MG63 (cell line): ENCODE measurements around the gene MARCHF11. TPM values are rescaled to one million over a fixed set of nuclear protein-coding genes. Genes with fewer than 3 reads are reported as not detected.

Source experiments
- DNase-seq: peaks from one replicate; pipeline ENCODE4 v3.0.0-alpha.2; 2020
- H3K27me3 ChIP-seq: fragments of 250-450 bp; sonication (Bioruptor Pico); 2 replicates; pipeline ENCODE4 v1.5.1; 2020; ENCODE audit warnings: mild to moderate bottlenecking, moderate library complexity
- H3K36me3 ChIP-seq: fragments of 250-450 bp; sonication (Bioruptor Pico); 2 replicates; pipeline ENCODE4 v1.5.1; 2020; ENCODE audit warnings: mild to moderate bottlenecking, moderate library complexity
- H3K4me3 ChIP-seq: fragments of 250-450 bp; sonication (Bioruptor Pico); 2 replicates; pipeline ENCODE4 v1.5.1; 2020; ENCODE audit warnings: mild to moderate bottlenecking, moderate library complexity
- H3K9me3 ChIP-seq: fragments of 250-450 bp; sonication (Bioruptor Pico); 2 replicates; pipeline ENCODE4 v1.5.1; 2020; ENCODE audit warnings: mild to moderate bottlenecking, moderate library complexity
- total RNA-seq: library from RNA; depleted of rRNA; stranded (reverse); fragments of >200 nt; shearing (Covaris generic); gene quantifications from 2 replicates; pipeline ENCODE4 v1.2.3, GENCODE V29; 2014; ENCODE audit warnings: low replicate concordance

The MARCHF11 gene
- total RNA-seq, 1 experiment from 2014 or later, result not detected

DNA sequence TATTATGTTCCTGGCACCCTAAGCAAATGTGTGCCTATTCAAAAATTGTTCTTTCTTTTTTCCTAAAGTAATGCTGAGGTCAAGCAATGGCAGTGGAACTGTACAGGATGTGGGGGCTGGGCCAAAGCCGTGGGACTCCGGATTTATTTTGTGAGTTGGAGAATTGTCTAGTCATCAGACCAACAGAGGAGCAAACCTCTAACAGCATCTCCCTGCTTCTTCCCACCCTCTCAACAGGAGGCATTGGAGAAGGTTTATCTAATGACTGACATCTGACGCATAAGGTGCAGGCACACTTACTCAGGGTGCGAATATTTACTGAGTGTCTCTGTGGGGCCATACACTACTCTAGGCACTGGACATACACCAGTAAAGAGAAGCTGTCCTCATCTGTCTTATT, 38.6 kb downstream of the MARCHF11 start:
- H3K9me3 ChIP-seq, result peaks cover 5% of the 10 kb centered on the region; the same call in 1 of the 2 replicates
- H3K4me3 ChIP-seq, result no peak overlapping the region
- H3K36me3 ChIP-seq, result no peaks in the 10 kb centered on the region
- DNase-seq, result no peak
- no peaks in the 10 kb centered on the region for H3K27me3 ChIP-seq

DNA sequence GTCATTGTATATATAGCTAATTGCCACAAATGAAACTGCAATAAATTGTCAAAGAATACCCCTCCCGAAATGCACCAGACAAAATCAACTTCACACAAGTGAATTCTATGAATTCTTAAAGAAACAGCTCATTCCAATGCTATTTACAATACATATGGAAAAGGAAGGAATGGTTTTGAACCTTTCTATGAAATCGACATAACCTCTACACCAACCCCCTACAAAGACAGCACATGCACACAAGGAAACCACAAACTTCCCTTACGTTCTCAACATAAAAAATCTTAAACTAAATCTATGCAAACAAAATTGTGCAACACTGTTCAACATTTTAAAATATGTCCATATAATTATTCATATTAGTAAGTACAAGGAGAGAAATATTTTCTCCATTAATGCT, 39.2 kb downstream of the MARCHF11 start:
- Histone ChIP-seq H3K9me3 (peaks cover 5% of the 10 kb centered on the region; the same call in 1 of the 2 replicates), H3K27me3 (no peaks in the 10 kb centered on the region), H3K36me3 (no peaks in the 10 kb centered on the region), H3K4me3 (no peak overlapping the region)
- no peak for DNase-seq

DNA sequence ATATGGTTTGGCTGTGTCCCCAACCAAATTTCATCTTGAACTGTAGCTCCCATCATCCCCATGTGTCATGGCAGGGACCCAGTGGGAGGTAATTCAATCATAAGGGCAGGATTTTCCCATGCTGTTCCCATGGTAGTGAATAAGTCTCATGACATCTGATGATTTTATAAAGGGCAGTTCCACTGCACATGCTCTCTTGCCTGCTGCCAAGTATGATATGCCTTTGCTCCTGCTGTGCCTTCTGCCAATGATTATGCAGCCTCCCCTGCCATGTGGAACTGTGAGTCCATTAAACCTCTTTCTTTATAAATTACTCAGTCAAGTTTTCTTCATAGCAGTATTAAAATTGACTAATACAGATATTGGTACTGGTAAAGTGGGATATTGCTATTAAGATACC, 42.4 kb downstream of the MARCHF11 start:
- peaks cover 5% of the 10 kb centered on the region; the same call in 1 of the 2 replicates for H3K9me3 ChIP-seq
- H3K4me3 ChIP-seq, result no peak overlapping the region
- H3K36me3 ChIP-seq, result no peaks in the 10 kb centered on the region
- DNase-seq, result no peak
- H3K27me3 ChIP-seq, result no peaks in the 10 kb centered on the region

DNA sequence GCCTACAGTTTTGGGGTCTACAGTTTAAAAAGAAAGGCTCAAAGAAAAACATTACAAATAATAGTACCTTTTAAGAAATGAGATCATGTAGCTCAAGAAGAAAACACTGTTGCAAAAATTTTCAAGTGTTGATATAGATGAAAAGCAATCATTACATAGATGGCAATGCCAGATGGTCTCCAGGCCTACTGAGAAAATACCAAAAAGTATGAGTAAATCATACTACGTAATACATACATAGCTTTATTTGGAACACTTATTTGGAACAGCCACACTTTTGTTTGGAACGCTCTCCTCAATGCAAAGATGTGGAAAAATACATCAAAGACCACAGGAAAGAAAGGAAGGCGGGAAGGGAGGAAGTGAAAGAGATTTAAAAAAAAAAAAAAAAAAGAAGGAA, 44.1 kb downstream of the MARCHF11 start:
- no peak for DNase-seq
- Histone ChIP-seq H3K36me3 (no peaks in the 10 kb centered on the region), H3K27me3 (peaks cover 6% of the 10 kb centered on the region; the same call in 1 of the 2 replicates)

DNA sequence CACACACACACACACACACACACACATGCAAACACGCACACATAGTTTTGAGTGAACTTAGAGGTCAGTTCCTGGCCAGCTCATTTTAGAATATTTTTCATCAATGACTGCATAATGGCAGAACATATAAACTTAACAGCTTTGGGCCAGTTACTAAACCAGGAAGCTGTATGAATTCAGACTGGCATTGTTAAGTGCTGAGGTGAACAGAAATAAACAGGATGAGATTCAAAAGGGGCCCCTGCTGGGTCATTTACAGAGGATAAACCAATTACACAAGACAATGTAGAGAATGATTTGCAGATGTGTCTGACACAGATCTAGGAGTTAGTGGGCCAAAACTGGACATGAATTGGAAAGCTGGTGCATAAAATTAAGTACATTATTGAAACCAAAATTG, 44.6 kb downstream of the MARCHF11 start:
- Histone ChIP-seq H3K36me3 (no peaks in the 10 kb centered on the region), H3K4me3 (no peak overlapping the region), H3K9me3 (peaks cover 5% of the 10 kb centered on the region; the same call in 1 of the 2 replicates), H3K27me3 (peaks cover 11% of the 10 kb centered on the region)
- DNase-seq, result no peak

More for the DNA sequence above, 44.1 kb downstream of the MARCHF11 start:
- Histone ChIP-seq H3K9me3 (peaks cover 5% of the 10 kb centered on the region; the same call in 1 of the 2 replicates), H3K4me3 (no peak overlapping the region)

DNA sequence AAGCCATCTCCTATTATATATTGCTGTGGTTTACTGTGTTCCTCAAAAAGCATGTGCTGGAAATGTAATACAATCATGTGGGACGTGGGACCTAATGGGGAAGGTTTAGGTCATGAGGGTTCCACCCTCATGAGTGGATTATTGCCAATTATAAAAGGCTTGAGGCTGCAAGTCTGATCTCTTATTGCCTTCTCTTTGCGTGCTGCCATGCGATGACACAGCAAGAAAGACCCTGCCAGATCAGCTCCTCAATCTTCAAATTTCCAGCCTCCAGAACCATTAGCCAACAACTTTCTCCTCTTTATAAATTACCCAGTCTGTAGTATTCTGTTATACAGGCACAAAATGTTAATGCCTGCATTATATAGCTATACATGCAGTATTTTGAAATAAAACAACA, 45.4 kb downstream of the MARCHF11 start:
- H3K27me3 ChIP-seq, result peaks cover 15% of the 10 kb centered on the region
- H3K36me3 ChIP-seq, result no peaks in the 10 kb centered on the region
- peaks cover 5% of the 10 kb centered on the region; the same call in 1 of the 2 replicates for H3K9me3 ChIP-seq
- no peak for DNase-seq
- H3K4me3 ChIP-seq, result no peak overlapping the region

DNA sequence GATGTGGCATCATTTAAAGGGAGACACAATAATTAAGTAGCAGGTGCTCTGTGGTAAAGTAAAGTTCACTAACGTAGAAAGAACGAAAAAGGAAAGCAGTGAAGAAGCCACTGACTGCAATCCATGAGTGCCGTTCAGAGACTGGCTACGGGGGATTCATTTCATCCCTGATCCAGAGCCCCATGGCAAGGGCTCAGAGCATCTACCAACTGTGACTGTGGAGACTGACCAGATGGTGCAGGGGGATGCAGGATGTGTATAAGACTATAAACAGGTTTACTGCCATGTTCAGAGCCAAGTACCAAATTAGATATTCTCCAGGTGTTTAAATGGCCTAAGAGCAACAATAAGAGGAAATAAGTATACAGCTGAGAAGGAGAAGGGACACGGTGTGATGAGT, 47.7 kb downstream of the MARCHF11 start:
- peaks cover 15% of the 10 kb centered on the region for H3K27me3 ChIP-seq
- H3K9me3 ChIP-seq, result no peaks in the 10 kb centered on the region
- H3K4me3 ChIP-seq, result no peak overlapping the region
- no peaks in the 10 kb centered on the region for H3K36me3 ChIP-seq
- no peak for DNase-seq

GRCh38 chr5:16128944-16129343, 50.6 kb downstream of the MARCHF11 start:
- DNase-seq, result no peak
- H3K27me3 ChIP-seq, result peaks cover 15% of the 10 kb centered on the region
- H3K36me3 ChIP-seq, result no peaks in the 10 kb centered on the region
- no peaks in the 10 kb centered on the region for H3K9me3 ChIP-seq
- H3K4me3 ChIP-seq, result no peak overlapping the region

DNA sequence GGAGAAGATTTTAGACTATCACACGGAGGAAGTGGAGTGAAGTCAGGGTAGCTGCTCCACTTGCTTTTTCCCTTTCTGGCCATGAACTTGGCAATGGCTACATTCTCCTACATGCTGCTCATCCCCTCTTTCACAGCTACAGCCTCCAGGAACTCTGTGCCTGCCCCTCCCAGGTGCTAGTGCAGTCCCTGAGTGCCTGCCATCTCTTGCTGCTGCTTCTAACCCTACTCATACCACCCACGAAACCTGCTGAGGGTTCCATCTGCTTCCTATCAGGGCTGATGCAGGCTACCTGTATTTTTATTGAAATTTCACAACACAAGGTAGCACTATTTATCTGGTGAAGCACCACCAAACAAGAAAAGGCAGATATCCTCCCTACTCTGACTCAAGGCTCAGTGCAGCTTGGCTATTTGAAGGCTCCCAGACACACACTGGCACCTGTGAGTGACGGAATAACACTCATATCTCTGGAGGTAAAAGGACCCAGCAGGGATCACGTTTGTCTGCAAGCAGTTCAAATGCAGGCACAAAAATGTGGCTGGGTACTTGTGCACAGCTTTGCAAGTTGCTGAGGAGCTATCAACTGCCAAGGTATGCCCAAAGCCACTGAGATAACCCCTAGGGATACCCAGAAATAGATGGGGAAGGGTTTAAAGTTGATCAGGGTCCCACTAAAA, 51.6 kb downstream of the MARCHF11 start:
- Histone ChIP-seq H3K27me3 (peaks cover 15% of the 10 kb centered on the region), H3K9me3 (no peaks in the 10 kb centered on the region), H3K36me3 (no peaks in the 10 kb centered on the region), H3K4me3 (no peak overlapping the region)
- DNase-seq, result no peak

GRCh38 chr5:16120579-16120978, 59.0 kb downstream of the MARCHF11 start:
- Histone ChIP-seq H3K27me3 (peaks cover 5% of the 10 kb centered on the region), H3K36me3 (no peaks in the 10 kb centered on the region), H3K4me3 (no peak overlapping the region), H3K9me3 (no peaks in the 10 kb centered on the region)
- DNase-seq, result no peak

DNA sequence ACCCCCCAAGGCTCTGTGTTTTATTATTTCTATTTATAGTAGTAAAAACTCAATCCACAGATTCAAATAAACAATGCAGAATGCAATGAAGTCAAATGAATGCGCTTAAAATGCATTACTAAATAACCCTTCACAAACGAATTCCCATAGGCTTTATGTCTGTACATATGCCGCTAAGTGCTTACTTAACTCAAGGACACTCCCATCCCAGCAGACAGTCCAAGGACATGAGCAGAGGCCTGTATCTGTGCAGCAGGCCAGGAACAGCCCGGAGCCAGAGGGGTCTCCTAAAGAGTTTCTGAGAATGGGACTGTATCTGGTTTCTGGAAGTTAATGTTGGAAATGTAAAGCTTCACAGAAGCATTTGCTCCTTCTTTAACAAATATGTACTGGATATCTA, 59.8 kb downstream of the MARCHF11 start:
- Histone ChIP-seq H3K36me3 (no peaks in the 10 kb centered on the region), H3K27me3 (peaks cover 6% of the 10 kb centered on the region), H3K4me3 (no peak overlapping the region), H3K9me3 (no peaks in the 10 kb centered on the region)
- DNase-seq, result no peak

GRCh38 chr5:16115140-16115539, 64.5 kb downstream of the MARCHF11 start:
- H3K4me3 ChIP-seq, result no peak overlapping the region
- H3K36me3 ChIP-seq, result no peaks in the 10 kb centered on the region
- H3K9me3 ChIP-seq, result no peaks in the 10 kb centered on the region
- no peak for DNase-seq
- peaks cover 7% of the 10 kb centered on the region for H3K27me3 ChIP-seq

- Histone ChIP-seq H3K9me3 (no peaks in the 10 kb centered on the region), H3K4me3 (no peak overlapping the region), H3K27me3 (no peaks in the 10 kb centered on the region), H3K36me3 (no peaks in the 10 kb centered on the region)
- no peak for DNase-seq
Observed at GRCh38 chr5:16108418-16108817, 71.2 kb downstream of the MARCHF11 start.

GRCh38 chr5:16104961-16105360, 74.6 kb downstream of the MARCHF11 start:
- peaks cover 7% of the 10 kb centered on the region for H3K27me3 ChIP-seq
- no peak for DNase-seq
- H3K36me3 ChIP-seq, result no peaks in the 10 kb centered on the region
- H3K4me3 ChIP-seq, result no peak overlapping the region
- H3K9me3 ChIP-seq, result no peaks in the 10 kb centered on the region

DNA sequence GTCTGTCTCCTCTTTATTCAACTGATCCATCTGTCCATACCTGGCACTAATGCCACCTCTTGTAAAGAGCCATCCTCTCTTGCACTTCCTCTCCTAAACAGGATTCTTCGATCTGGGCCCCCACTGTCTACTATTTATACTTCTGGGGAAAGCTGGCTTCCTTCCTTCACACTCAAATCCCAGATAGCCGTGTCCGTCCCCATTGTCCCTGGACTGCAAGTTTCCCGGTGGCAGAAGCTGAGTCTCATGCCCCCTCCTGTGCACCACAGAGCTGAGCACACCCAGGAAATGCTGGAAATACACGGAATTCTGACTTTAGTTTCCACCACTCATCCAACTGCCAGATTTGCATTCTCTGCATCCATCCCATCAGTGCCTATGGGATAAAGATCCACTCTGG, 84.0 kb downstream of the MARCHF11 start:
- Histone ChIP-seq H3K9me3 (no peaks in the 10 kb centered on the region), H3K36me3 (no peaks in the 10 kb centered on the region), H3K27me3 (peaks cover 25% of the 10 kb centered on the region), H3K4me3 (no peak overlapping the region)
- no peak for DNase-seq

- H3K36me3 ChIP-seq, result no peaks in the 10 kb centered on the region
- H3K4me3 ChIP-seq, result no peak overlapping the region
- DNase-seq, result no peak
Observed at GRCh38 chr5:16090270-16090669, 89.3 kb downstream of the MARCHF11 start.

GRCh38 chr5:16082982-16083381, 96.6 kb downstream of the MARCHF11 start:
- Histone ChIP-seq H3K9me3 (no peaks in the 10 kb centered on the region), H3K4me3 (no peak overlapping the region)
- no peak for DNase-seq

More at GRCh38 chr5:16090270-16090669, 89.3 kb downstream of the MARCHF11 start:
- no peaks in the 10 kb centered on the region for H3K9me3 ChIP-seq
- peaks cover 13% of the 10 kb centered on the region; the same call in 1 of the 2 replicates for H3K27me3 ChIP-seq

DNA sequence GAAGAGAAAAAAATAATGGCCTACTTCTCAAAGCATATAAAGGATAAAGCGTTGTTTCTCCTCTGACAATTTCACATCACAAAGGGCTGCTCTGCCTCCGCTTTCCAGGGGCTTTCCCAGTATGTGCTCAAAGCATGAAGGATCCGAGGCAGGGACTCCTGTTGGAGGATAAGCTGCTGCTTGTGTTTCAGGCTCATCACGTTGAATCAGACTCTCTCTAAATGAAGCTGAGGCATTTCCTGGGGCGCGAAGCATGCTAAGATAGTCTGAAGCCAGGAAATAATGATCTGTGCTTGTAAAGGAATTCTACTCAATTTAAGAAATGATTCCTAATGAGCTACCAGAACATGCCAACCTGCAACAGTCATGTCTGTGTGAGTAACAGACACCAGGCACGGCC, 97.5 kb downstream of the MARCHF11 start:
- Histone ChIP-seq H3K9me3 (no peaks in the 10 kb centered on the region), H3K27me3 (peaks cover 4% of the 10 kb centered on the region; the same call in 1 of the 2 replicates), H3K36me3 (no peaks in the 10 kb centered on the region), H3K4me3 (no peak overlapping the region)
- peak; percentile 9 for DNase-seq

More at GRCh38 chr5:16082982-16083381, 96.6 kb downstream of the MARCHF11 start:
- Histone ChIP-seq H3K27me3 (peaks cover 11% of the 10 kb centered on the region; the same call in 1 of the 2 replicates), H3K36me3 (no peaks in the 10 kb centered on the region)
